ENCODE measurements around the gene HIKESHI. TPM values are rescaled to one million over a fixed set of nuclear protein-coding genes. Genes with fewer than 3 reads are reported as not detected.

Gene HIKESHI
- total and polyA plus RNA-seq, 3 donors from 2014 or later = 34.1 to 48.7 (median 38.1) TPM

- TF ChIP-seq CTCF (IDR thresholded peaks at IDR 0.05) (no peak), POLR2A (IDR thresholded peaks at IDR 0.05) (no peak)
- intact Hi-C loops (cut with DNase I; ENCODE audit: low total_unique reads) = no loop called here
- no peaks in the 10 kb centered on the region for H3K9me3 ChIP-seq
- H3K4me3 ChIP-seq = no peak overlapping the region
- no peak overlapping the region for H3K27ac ChIP-seq
- WGBS, 2 donors = 85 to 94% methylated on average over 2 of the region's 2 CpGs
- H3K27me3 ChIP-seq = no peaks in the 10 kb centered on the region
- H3K4me1 ChIP-seq = no peaks in the 10 kb centered on the region
- DNase-seq = no peak
- H3K36me3 ChIP-seq (ENCODE audit: low read depth, missing control alignments) = no peaks in the 10 kb centered on the region
Observed at GRCh38 chr11:86313793-86314192, 11.8 kb downstream of the HIKESHI start.

- H3K36me3 ChIP-seq (ENCODE audit: low read depth, missing control alignments) = no peaks in the 10 kb centered on the region
- no peak overlapping the region for H3K4me3 ChIP-seq
- intact Hi-C loops (cut with DNase I; ENCODE audit: low total_unique reads) = no loop called here
- no peaks in the 10 kb centered on the region for H3K27me3 ChIP-seq
- H3K9me3 ChIP-seq = no peaks in the 10 kb centered on the region
- no peak overlapping the region for H3K27ac ChIP-seq
- no peak for DNase-seq
- TF ChIP-seq POLR2A (IDR thresholded peaks at IDR 0.05) (no peak), CTCF (IDR thresholded peaks at IDR 0.05) (no peak)
- H3K4me1 ChIP-seq = no peaks in the 10 kb centered on the region
- WGBS, 2 donors = 98 to 100% methylated on average over 2 of the region's 2 CpGs
Observed at GRCh38 chr11:86314636-86315035, 12.6 kb downstream of the HIKESHI start.

- H3K4me3 ChIP-seq = no peak overlapping the region
- peak overlapping the region in 1 of 2 donors; percentile 1 for H3K27ac ChIP-seq
- intact Hi-C loops (cut with DNase I; ENCODE audit: low total_unique reads) = no loop called here
- no peak for DNase-seq
- no peaks in the 10 kb centered on the region for H3K9me3 ChIP-seq
- no peaks in the 10 kb centered on the region for H3K36me3 ChIP-seq (ENCODE audit: low read depth, missing control alignments)
- no peaks in the 10 kb centered on the region for H3K27me3 ChIP-seq
- TF ChIP-seq POLR2A (IDR thresholded peaks at IDR 0.05) (no peak), CTCF (IDR thresholded peaks at IDR 0.05) (no peak)
- H3K4me1 ChIP-seq = peaks cover 17% of the 10 kb centered on the region
- WGBS, 2 donors = 88 to 92% methylated on average over 6 of the region's 6 CpGs
Observed at GRCh38 chr11:86335131-86335767, 33.2 kb downstream of the HIKESHI start.

GRCh38 chr11:86337227-86337626 is 35.2 kb downstream of the HIKESHI start:
- no peak overlapping the region for H3K27ac ChIP-seq
- H3K9me3 ChIP-seq = no peaks in the 10 kb centered on the region
- no peak overlapping the region for H3K4me3 ChIP-seq
- DNase-seq = no peak
- intact Hi-C loops (cut with DNase I; ENCODE audit: low total_unique reads) = no loop called here
- H3K36me3 ChIP-seq (ENCODE audit: low read depth, missing control alignments) = no peaks in the 10 kb centered on the region
- TF ChIP-seq POLR2A (IDR thresholded peaks at IDR 0.05) = no peak
- no peak for TF ChIP-seq CTCF (IDR thresholded peaks at IDR 0.05)
- 89 to 98% methylated on average over 2 of the region's 2 CpGs for WGBS, 2 donors
- H3K4me1 ChIP-seq = peaks cover 14% of the 10 kb centered on the region
- no peaks in the 10 kb centered on the region for H3K27me3 ChIP-seq

GRCh38 chr11:86341382-86341781 is 39.3 kb downstream of the HIKESHI start:
- H3K27me3 ChIP-seq = no peaks in the 10 kb centered on the region
- DNase-seq = no peak
- no peaks in the 10 kb centered on the region for H3K36me3 ChIP-seq (ENCODE audit: low read depth, missing control alignments)
- WGBS, 2 donors = 83 to 92% methylated on average over 3 of the region's 3 CpGs
- intact Hi-C loops (cut with DNase I; ENCODE audit: low total_unique reads) = no loop called here
- no peak overlapping the region for H3K27ac ChIP-seq
- no peak overlapping the region for H3K4me3 ChIP-seq
- TF ChIP-seq POLR2A (IDR thresholded peaks at IDR 0.05) (no peak), CTCF (IDR thresholded peaks at IDR 0.05) (no peak)
- H3K4me1 ChIP-seq = no peaks in the 10 kb centered on the region
- no peaks in the 10 kb centered on the region for H3K9me3 ChIP-seq
